DLD1 (cell line): ENCODE results near the gene PTPN13.

Source experiments
- in situ Hi-C: cut with HindIII; loops from 2 replicates; pipeline ENCODE4 v1.10.0; 2017; ENCODE audit warnings: low sequenced_read_pairs

The PTPN13 gene

GRCh38 chr4:86593688-86594558, at the start of gene PTPN13:
PTPN13 (plus strand) TSS chr4:86594315; CDS start chr4:86635257, 40,942 bp downstream.
- in situ Hi-C loops: no loop called here

- in situ Hi-C loops: no loop called here
These were observed 47.0 kb upstream of the PTPN13 start for GRCh38 chr4:86547140-86547539.

- in situ Hi-C loops: no loop called here
These were observed 44.8 kb upstream of the PTPN13 start for GRCh38 chr4:86549163-86549788.

- in situ Hi-C loops: no loop called here
These were observed 42.7 kb upstream of the PTPN13 start for GRCh38 chr4:86551387-86551786.

GRCh38 chr4:86554646-86555045, 39.5 kb upstream of the PTPN13 start:
- in situ Hi-C loops: no loop called here

GRCh38 chr4:86556791-86557415, 37.2 kb upstream of the PTPN13 start:
- in situ Hi-C loops: no loop called here

GRCh38 chr4:86557526-86557925, 36.6 kb upstream of the PTPN13 start:
- in situ Hi-C loops: no loop called here

- in situ Hi-C loops: no loop called here
These were observed 35.9 kb upstream of the PTPN13 start for GRCh38 chr4:86558258-86558657.

- in situ Hi-C loops: no loop called here
These were observed 35.3 kb upstream of the PTPN13 start for GRCh38 chr4:86558797-86559196.

GRCh38 chr4:86560447-86560846, 33.7 kb upstream of the PTPN13 start:
- in situ Hi-C loops: no loop called here

GRCh38 chr4:86561256-86561655, 32.9 kb upstream of the PTPN13 start:
- in situ Hi-C loops: no loop called here

GRCh38 chr4:86563416-86563815, 30.7 kb upstream of the PTPN13 start:
- in situ Hi-C loops: no loop called here

- in situ Hi-C loops: no loop called here
These were observed 29.3 kb upstream of the PTPN13 start for GRCh38 chr4:86564795-86565194.

- in situ Hi-C loops: no loop called here
These were observed 28.5 kb upstream of the PTPN13 start for GRCh38 chr4:86565651-86566050.

- in situ Hi-C loops: no loop called here
These were observed 24.8 kb upstream of the PTPN13 start for GRCh38 chr4:86569103-86569870.

GRCh38 chr4:86579941-86580340, 14.2 kb upstream of the PTPN13 start:
- in situ Hi-C loops: no loop called here

GRCh38 chr4:86582410-86582809, 11.7 kb upstream of the PTPN13 start:
- in situ Hi-C loops: no loop called here

GRCh38 chr4:86586160-86586572, 7.9 kb upstream of the PTPN13 start:
- in situ Hi-C loops: no loop called here

- in situ Hi-C loops: no loop called here
These were observed 7.3 kb upstream of the PTPN13 start for GRCh38 chr4:86586626-86587380.

GRCh38 chr4:86587381-86588140, 6.6 kb upstream of the PTPN13 start:
- in situ Hi-C loops: no loop called here
